Lung (tissue), 12 donors: Measurements from ENCODE around the gene UBA1. TPM values are rescaled to one million over a fixed set of nuclear protein-coding genes. Genes with fewer than 3 reads are reported as not detected.

Experiments
- ATAC-seq: fragments of 200-7000 bp; cut with Tn5 transposase; one replicate; pipeline ENCODE4 v1.9.1; 2020; ENCODE audit warnings: moderate number of reproducible peaks; ENCODE audit not compliant: insufficient read depth, low FRiP score
- DNase-seq, 3 donors: peaks; one replicate each; pipeline ENCODE4 v3.0.0-alpha.2; 2013 to 2017
- H3K27ac ChIP-seq, 2 donors: one replicate each; pipeline ENCODE4 v1.5.1; 2013; ENCODE audit warnings: mild to moderate bottlenecking in 2 of 2, moderate library complexity in 2 of 2, control low read depth in 1 of 2, inconsistent platforms in 1 of 2, low read depth in 1 of 2, low read length in 1 of 2
- H3K27me3 ChIP-seq, 3 donors: one replicate each; pipeline ENCODE4 v1.5.1; 2013; ENCODE audit warnings: low read length in 2 of 3; ENCODE audit not compliant: control insufficient read depth in 3 of 3, insufficient read depth in 3 of 3
- H3K36me3 ChIP-seq, 4 donors: one replicate each; pipeline ENCODE4 v1.5.1; 2013; ENCODE audit warnings: low read length in 4 of 4, mild to moderate bottlenecking in 1 of 4, moderate library complexity in 1 of 4; ENCODE audit not compliant: control insufficient read depth in 4 of 4, insufficient read depth in 4 of 4
- H3K4me1 ChIP-seq, 5 donors: one replicate each; pipeline ENCODE4 v1.5.1; 2013; ENCODE audit warnings: low read length in 5 of 5, mild to moderate bottlenecking in 2 of 5, moderate library complexity in 1 of 5; ENCODE audit not compliant: control insufficient read depth in 5 of 5, insufficient read depth in 5 of 5
- H3K4me3 ChIP-seq: one replicate; pipeline ENCODE4 v1.5.1; 2013; ENCODE audit warnings: mild to moderate bottlenecking, control low read depth, moderate library complexity
- H3K9ac ChIP-seq, 2 donors: one replicate each; pipeline ENCODE4 v1.5.1; 2013; ENCODE audit warnings: low read length in 2 of 2, control low read depth in 1 of 2; ENCODE audit not compliant: insufficient read depth in 1 of 2
- H3K9me3 ChIP-seq, 4 donors: one replicate each; pipeline ENCODE4 v1.5.1; 2013; ENCODE audit warnings: low read length in 3 of 4, mild to moderate bottlenecking in 1 of 4, moderate library complexity in 1 of 4; ENCODE audit not compliant: control insufficient read depth in 4 of 4, insufficient read depth in 3 of 4
- WGBS, 2 donors: extraction: QIAGEN DNeasy Blood & Tissue Kit; methylation state at CpG; one replicate each; pipeline ENCODE4 v1.1.7; 2013; 5-methylcytosine and 5-hydroxymethylcytosine counted together
- polyA plus RNA-seq, 2 donors: library from polyadenylated mRNA; stranded (reverse); fragments of 200-250 nt; gene quantifications; one replicate each; pipeline ENCODE4 v1.2.1, GENCODE V29; 2013
- total RNA-seq, 2 donors: library from RNA; depleted of rRNA in 1 of 2; stranded (reverse); fragments of >200 nt in 1 of 2; gene quantifications; one replicate each; pipeline ENCODE4 v1.2.1, GENCODE V29; 2014 to 2021
- TF ChIP-seq, protein P1 (sequence below): IDR thresholded peaks from 2 replicates; pipeline ENCODE4 v1.5.1; 2012; ENCODE audit warnings: mild to moderate bottlenecking; ENCODE audit errors: control extremely low read depth, extremely low read depth
- donor health status: control.
- donor health status: control.
- donor health status: Bipolar disorder and iron deficiency.
- donor health status: healthy.
- donor health status: DM: yes; HTN: yes; CAD: no.

UBA1 gene
- total and polyA plus RNA-seq, 4 donors: 92.5 to 221 (median 131) TPM

- H3K27ac ChIP-seq: no peak overlapping the region
- no peak for DNase-seq
These were observed 6.9 kb downstream of the UBA1 start for GRCh38 chrX:47200385-47201150.

DNA sequence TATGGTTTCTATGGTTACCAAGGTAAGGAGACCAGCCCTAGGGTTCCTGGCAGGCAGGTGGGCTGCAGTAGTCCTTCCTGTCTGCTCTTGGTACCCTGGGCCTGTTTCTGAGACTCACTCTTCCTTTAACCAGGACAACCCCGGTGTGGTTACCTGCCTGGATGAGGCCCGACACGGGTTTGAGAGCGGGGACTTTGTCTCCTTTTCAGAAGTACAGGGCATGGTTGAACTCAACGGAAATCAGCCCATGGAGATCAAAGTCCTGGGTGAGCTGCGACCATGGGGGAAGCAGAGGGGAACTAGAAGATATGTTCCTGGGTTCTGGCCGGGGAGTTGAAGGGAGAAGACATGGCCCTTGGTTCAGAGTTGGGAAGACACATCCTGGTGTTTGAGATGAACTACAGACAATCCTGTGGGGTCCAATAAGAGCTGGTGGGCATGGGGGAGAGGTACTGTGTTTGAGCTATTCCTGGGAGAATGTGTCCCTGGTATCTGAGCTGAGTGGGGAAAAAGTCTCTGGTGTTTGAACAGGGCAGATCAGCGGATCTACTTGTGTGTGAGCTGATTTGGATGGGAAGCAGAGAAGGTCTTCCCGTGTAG is 7.8 kb downstream of the UBA1 start:
- WGBS, 2 donors: 84 to 93% methylated on average over 8 to 9 of the region's 9 CpGs
- TF ChIP-seq, protein P1, sequence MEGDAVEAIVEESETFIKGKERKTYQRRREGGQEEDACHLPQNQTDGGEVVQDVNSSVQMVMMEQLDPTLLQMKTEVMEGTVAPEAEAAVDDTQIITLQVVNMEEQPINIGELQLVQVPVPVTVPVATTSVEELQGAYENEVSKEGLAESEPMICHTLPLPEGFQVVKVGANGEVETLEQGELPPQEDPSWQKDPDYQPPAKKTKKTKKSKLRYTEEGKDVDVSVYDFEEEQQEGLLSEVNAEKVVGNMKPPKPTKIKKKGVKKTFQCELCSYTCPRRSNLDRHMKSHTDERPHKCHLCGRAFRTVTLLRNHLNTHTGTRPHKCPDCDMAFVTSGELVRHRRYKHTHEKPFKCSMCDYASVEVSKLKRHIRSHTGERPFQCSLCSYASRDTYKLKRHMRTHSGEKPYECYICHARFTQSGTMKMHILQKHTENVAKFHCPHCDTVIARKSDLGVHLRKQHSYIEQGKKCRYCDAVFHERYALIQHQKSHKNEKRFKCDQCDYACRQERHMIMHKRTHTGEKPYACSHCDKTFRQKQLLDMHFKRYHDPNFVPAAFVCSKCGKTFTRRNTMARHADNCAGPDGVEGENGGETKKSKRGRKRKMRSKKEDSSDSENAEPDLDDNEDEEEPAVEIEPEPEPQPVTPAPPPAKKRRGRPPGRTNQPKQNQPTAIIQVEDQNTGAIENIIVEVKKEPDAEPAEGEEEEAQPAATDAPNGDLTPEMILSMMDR: no peak
- H3K27ac ChIP-seq: no peak overlapping the region
- H3K4me1 ChIP-seq: peaks cover 0 to 12% (median 12%) of the 10 kb centered on the region in 5 donors
- DNase-seq (no peak), ATAC-seq (no peak)
- H3K9me3 ChIP-seq: peaks cover 0 to 9% (median 0%) of the 10 kb centered on the region in 4 donors
- no peaks in the 10 kb centered on the region for H3K27me3 ChIP-seq
- H3K36me3 ChIP-seq: peaks cover 24 to 88% (median 69%) of the 10 kb centered on the region in 4 donors
- no peak overlapping the region for H3K9ac ChIP-seq
- no peak overlapping the region for H3K4me3 ChIP-seq

More at GRCh38 chrX:47200385-47201150, 6.9 kb downstream of the UBA1 start:
- 78 to 89% methylated on average over 6 to 9 of the region's 9 CpGs for WGBS, 2 donors
- ATAC-seq: no peak
- TF ChIP-seq, protein P1: no peak
- H3K4me3 ChIP-seq: no peak overlapping the region
- H3K9me3 ChIP-seq: peaks cover 0 to 9% (median 0%) of the 10 kb centered on the region in 4 donors
- H3K4me1 ChIP-seq: peaks cover 0 to 21% (median 12%) of the 10 kb centered on the region in 5 donors
- H3K27me3 ChIP-seq: no peaks in the 10 kb centered on the region
- peaks cover 24 to 80% (median 62%) of the 10 kb centered on the region in 4 donors for H3K36me3 ChIP-seq
- H3K9ac ChIP-seq: no peak overlapping the region

DNA sequence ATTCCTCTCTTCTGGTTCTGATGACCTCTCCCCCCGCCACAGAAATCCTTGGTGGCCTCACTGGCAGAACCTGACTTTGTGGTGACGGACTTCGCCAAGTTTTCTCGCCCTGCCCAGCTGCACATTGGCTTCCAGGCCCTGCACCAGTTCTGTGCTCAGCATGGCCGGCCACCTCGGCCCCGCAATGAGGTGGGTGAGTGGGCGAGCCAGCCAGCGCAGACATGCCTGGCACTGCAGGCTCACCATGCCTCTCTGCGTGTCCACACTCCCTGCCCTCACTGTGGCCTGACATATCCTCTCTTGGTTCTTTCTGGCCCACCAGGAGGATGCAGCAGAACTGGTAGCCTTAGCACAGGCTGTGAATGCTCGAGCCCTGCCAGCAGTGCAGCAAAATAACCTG is 8.7 kb downstream of the UBA1 start:
- TF ChIP-seq, protein P1: no peak
- Histone ChIP-seq H3K36me3 (peaks cover 29 to 87% (median 72%) of the 10 kb centered on the region in 4 donors), H3K9me3 (peaks cover 0 to 9% (median 0%) of the 10 kb centered on the region in 4 donors), H3K4me3 (no peak overlapping the region), H3K27ac (no peak overlapping the region), H3K4me1 (peaks cover 0 to 5% (median 3%) of the 10 kb centered on the region in 5 donors), H3K9ac (no peak overlapping the region), H3K27me3 (no peaks in the 10 kb centered on the region)
- ATAC-seq (no peak), DNase-seq (no peak)
- 94 to 96% methylated on average over 6 to 11 of the region's 11 CpGs for WGBS, 2 donors
